Brain pericyte (primary cell): Measurements from ENCODE around the gene GSAP.

Source experiments
- DNase-seq: peaks from one replicate; pipeline ENCODE4 v3.0.0-alpha.2; 2012; ENCODE audit warnings: low read depth, low spot score

Gene GSAP

DNA sequence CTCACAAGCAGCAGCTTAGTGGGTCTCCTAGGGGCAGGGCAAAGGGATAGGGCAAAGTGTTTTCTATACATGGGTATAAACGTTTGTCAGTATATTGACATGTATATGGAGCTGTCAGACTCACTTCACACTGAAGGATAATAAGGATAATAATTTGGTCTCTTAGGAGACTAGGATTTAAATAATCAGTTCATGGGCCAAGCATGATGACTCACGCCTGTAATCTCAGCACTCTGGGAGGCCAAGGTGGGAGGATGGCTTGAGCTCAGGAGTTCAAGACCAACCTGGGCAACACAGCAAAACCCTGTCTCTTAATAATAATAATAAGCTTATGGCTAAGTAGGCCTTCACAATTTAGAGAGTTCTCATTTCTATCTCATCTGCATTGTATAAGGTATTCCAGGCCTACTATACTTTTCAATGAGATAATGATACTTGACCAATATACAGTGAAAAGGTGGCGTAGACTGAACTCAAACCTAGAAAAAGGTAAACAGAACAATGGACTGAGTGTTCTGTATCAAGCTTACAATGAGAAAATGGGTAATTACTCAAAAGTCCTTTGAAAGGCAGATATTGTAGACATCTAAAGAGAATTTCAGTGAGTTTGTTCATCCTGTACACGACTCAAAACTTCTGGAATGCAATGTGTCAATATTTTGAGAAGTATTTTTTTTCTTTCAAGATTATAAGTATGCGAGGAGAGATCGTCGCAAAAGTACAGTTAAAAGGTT lies 7.0 kb downstream of the GSAP start:
- DNase-seq: no peak

DNA sequence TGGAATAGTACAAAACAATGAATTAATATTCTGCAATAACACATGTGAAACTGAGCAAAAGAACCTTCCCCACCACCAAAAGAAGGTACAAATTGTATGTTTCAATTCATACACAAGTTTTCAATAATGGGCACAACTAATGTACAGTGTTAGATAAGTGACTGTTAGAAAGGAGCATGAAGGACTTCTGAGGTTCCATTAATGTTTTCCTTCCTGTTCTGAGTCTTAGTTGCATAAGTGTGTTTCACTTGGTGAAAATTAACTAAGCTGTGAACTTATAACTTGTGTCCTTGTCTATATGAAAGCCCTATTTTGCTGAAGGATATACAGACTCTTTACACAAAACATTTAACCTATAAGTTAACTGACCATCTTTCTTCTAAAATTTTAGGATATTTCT lies 8.2 kb downstream of the GSAP start:
- no peak for DNase-seq

DNA sequence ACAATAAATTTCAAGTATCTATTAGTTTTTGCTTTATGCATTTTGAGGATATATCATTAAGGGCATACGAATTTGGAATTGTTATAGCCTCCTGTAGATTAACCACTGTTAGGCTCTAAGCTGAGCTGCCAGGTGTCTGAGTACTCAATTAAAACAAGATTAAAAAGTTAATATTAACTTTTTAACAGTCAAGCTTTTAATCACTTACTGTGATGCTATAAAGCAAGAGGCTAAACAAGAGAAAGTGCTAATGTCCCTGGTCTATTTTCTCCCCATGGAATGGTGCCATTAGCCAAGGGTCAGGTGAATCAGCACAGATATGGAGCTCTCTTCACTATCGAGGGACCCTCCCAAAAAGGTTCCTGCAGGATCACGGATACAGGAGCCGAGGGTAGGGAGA lies 9.7 kb downstream of the GSAP start:
- no peak for DNase-seq

DNA sequence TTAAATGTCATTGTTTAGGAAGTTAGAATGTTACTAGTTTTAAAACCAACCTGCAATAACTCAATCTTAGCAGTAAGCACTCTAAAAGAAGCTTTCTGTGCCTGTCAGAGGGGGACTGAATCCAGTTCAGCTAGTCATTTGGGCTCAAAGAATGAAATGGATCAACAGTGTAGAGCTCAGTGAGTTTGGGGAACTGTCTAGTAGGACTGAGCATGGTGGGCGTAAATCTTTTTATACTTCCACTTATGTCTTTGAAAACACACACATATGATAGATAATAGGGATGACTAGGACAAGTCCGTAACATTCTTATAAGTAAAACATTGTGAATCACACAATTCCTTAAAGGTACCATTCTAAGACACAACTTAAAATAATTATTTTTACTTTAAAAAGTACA lies 11.5 kb downstream of the GSAP start:
- DNase-seq: no peak

DNA sequence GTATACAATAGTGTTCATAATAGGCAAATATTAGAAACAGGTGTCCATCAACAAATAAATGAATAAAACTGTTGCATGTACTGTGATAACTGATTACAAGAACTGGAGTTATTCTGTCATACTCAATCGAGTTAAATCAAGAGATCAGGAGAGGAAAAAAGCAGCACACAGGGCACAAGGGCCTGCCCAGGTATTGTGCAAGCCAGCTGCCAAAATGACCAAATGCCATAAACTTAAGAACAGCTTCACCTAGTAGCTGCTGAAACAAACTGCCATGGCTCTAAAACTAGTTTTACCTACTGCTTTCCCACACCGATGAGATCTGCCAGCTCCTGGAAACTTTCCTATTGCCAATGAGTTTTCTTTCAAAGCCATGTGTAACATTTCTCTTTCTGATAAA lies 12.2 kb downstream of the GSAP start:
- no peak for DNase-seq

DNA sequence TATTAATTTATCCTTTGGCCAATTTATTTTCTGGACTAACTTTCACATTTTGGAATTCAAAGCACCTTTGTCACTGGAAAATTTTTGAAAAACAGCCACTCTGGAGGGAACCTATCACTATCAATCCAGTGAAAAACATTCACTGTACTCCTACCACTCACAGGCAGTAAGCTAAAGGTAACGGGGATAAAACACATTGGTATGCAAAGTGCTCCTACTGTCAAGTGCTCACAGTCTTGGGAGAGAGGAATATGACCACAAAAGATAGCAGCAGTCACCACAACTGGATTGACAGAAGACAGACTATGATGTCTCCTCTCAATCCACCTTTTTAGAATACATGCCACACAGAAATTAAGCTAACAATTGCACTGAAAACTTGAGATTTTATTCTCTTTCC lies 13.3 kb downstream of the GSAP start:
- no peak for DNase-seq

DNA sequence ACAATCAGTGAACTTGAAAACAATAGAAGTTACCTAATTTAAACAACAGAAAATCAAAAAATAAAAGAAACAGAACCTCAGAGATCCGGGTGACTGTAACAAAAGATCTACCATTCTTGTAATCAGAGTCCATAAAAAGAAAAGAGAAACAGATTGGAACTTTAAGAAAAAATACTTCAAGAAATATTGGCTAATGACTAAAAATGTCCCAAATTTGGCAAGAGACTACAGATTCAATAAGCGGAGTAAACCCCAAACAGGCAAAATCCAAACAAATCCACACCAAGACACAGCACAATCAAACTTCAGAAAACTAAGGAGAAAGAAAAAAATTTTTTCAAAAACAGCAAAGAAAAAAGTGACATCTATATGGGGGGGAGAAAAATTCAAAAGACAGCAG lies 15.1 kb downstream of the GSAP start:
- DNase-seq: no peak

DNA sequence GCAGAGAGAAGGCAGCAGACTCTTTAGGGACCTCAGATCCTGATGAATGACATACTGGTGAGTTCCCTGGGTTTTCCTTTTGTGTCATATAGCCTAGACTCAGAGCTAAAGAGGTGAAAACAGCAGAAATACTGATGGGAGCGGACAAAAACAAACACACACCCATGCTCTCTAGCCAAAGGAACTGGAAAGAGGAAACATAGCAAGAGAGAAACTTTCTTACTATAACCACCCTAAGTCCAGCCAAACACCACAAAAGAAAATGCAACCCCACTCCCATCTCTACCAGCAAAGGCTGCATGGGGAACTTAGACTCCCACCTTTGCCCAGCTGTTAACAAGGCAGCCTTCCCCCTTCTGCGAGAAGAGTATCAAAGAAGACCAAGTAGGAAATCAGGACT lies 16.3 kb downstream of the GSAP start:
- DNase-seq: no peak

DNA sequence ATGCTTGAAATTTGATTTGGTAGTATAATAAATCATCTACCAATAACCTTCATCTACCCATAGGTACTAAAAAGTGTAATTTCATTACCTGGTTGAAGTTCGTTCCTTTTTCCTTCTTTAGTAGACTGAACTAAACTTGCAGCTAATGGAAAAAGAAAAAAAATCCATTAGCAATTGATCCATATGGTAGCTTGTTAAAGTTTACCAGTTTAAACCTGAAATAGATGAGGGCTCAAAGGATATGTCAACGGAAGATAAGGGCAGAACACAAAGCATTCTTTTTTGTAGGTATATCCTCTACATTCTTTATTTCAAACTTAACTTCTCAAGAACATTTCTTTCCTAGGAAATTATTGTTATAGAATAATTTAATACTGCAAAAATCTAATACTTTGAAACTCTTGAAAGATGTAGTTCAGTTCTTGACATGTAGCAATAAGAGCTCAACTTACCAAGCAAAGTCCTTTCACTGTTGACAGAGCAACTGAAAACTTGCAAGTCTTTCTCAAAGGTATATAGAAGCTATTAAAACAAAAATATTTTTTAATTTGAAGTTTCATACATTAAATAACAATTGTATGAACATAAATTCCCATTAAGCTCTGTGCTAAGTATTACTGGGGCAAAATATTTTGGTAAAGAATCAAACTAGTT lies 19.1 kb downstream of the GSAP start:
- no peak for DNase-seq

DNA sequence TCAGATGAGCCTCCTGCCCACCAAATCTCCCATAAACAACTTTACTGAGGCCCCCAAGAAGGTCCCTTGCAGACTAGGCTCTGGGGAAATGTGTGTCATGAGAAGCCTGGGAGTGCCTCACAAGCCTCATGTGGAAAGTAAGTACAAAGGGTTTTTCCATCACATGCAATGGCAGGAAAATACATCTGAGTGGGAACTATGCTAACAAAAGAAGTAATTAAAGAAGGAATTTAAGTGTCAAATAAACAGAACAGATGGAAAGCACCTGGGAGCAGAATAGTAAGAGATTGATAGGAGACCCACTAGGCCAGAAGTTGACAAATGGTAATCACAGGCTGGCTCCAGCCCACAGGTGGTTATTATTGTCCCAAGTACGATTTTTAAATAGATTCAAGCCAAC lies 20.5 kb downstream of the GSAP start:
- no peak for DNase-seq

DNA sequence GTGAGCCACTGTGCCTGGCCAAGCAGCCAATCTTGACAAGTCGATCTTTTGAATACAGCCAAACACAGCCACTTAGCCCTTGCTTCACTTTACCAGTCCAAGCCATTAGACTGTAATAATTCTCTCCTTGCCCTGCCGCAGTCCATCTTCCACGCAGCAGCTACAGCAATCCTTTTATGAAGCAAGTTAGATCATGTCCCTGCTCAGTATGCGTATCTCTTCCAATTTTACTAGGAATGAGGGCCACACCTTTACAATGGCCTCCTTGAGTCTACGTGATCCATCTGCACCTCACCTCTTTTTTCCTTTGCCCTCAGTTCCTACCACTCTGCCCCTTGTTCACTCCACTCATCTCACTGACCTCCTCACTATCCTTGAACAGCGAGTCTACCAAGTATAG lies 22.2 kb downstream of the GSAP start:
- DNase-seq: no peak

DNA sequence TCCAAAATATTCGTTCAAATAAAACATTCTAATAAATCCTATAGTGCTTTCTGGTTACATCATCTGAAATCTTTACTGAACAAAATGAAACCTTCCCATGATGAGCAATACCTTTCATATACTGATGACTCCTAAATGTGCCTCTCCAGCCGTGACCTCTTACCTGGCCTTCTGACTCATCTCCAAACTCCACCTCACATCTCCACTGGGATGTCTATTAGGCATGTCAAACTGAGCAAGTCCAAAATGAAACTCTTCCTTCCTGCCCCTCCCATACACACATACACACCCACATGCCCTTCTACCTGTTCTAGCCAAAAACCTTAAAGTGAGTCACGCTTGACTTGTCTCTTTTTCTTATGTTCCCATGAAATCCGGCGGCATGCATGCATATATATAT lies 22.9 kb downstream of the GSAP start:
- no peak for DNase-seq

DNA sequence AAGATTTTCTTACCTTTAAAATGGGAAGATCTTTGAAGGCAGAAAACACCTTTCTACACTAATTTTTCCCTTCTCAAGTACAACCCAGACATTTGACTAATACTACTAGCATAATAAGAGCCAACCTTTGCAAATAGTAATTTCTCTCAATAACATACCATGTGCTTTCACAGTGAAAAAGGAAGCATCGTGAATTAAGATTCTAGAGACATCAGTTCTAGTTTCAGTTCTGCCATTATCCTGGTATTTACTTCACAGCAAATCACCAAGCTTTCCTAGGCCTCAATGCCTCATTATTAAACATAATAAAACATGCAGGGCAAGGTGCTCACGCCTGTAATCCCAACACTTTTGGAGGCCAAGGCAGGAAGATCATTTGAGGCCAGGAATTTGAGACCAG lies 24.9 kb downstream of the GSAP start:
- no peak for DNase-seq

DNA sequence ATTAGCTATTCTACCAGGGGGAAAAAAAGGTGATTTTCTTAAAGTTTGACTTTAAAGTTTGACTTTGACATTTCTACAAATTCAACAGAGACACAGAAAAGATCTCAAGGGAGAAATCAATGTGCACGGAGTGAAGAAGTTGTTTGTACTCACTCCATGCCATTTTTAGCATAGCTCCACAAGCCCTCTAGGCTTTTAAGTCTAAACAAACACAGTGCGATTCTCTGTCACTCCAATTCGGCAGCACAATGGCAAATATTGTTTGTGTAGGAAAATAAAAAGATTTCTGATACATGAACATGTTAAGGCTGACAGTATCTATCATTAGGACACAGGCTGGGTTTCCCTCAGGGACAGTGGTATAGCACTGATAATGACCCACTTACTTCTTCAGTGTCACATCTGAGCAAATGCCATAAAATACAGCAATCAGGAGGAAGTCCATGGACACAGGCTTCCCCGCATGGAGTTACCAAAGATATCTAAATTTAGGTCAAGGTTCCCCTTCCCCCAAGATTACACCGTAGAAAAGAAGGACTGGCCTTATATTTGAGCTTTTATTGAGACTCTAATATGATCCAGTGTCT lies 28.0 kb downstream of the GSAP start:
- no peak for DNase-seq

DNA sequence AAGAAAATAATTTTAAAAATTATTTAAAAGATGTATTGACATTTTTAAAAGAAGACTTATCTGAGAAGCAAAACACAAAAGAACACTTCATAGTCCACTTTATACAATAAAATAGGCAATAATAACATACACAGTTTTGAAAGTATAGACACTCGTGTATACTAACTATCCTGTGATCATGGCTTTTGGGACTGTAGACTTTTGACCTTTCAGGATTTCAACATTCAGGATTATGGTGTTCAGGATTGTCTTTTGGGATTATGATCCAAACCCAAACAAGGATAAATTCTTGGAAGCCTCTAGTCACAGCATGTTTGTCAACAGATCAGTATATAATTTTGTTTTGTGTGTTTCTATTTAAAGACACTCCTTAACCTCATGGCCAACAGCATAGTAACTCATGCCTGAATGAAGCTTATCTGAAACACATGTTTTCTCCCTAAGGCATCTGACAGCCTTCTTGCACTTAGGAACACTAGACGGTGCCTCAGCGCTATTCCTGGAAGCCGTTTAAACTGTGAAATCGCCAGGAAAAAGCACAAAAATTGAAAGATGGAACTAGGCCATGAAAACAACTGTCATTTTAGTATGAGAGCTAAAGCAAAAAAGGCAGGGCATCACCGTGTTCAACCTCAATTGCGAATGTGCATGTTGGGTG lies 29.9 kb downstream of the GSAP start:
- DNase-seq: no peak

DNA sequence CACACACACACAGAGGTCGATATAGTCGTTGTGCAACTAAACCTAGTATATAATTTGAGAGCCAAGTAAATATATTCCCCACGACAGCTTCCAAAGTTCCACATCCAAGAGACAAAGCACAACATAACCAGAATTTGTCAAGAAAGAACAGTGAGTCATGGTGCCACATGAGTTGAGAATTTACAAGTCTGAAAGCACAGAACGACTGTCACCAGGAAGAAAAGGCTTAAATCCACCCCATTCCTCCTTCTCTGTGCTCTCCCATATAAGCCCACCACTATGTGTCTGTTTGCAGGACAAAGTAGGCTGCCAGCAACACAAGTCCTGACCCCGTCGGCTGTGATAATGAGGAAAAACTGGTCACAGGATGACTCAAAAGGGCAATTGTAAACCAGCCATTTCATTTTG lies 32.8 kb downstream of the GSAP start:
- no peak for DNase-seq

DNA sequence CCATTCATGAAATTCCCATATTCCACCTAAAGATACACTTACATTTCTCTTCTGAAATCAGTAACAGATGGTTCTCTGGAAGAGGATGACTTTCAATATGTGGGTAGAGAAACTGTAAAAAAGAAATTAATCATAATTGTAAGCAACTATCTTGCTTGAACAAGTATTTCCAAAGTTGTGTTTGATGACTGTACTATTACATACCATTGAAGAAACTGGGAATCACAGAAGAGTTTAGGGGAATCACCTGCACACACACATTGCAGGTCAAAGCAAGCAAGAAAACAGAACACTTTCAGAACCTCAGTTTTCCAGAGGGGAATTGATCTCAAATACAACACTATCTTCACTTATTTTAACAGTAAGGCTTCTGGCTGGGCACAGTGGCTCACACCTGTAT lies 33.6 kb downstream of the GSAP start:
- DNase-seq: no peak

DNA sequence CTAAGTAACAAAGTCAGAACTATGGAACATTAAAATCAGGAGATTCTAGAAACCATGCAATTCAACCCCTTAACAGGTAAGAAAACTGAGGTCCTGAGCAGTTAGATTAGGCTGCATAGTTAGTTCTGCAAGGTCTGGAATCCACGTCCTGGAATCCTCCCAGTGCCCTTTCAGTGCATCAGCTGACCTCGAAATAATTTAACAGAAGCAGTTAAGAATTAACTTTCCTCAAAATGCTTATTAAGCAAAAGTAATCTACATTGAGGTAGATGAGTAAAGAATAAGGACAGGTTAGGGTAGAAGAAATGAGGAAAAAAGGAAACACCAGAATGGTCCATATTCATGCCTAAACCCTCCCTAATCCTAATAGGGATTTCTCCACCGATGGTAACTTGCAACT lies 37.6 kb downstream of the GSAP start:
- DNase-seq: no peak

DNA sequence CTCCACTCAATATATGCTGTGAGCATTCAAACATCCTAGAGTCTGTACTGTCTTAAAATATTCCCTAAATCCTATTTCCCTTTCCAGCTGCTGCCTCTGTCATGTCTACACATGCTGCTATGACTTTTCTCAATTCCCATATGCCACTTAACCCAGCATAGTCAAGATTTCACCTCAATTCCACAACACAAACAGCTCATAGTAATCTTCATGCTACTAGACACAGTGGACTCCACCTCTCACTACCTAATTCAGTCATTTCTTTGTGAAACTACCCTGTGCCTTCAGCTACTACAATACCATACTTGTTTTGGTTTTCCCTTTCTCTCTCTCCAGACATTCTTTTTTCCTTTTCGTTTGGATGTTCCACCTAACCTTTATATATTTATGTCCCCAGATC lies 45.5 kb downstream of the GSAP start:
- no peak for DNase-seq

DNA sequence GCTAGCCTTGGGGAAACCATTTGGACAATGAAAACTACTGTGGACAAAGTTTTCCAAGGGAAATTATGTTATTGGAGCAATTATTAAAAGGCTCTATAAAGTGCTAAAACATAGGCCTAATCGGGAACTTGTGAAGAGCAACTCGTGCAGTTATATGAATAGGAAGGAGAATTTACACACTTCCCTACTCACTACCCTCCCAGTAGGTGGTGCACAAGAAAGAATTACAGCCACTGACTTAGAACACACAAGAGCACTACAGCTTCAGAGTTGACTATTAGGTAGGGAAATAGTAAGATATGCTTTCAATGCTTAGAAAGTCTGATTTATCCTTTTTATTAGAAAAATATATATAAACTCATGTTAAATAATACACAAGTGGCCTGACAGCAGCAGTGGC lies 47.2 kb downstream of the GSAP start:
- no peak for DNase-seq

DNA sequence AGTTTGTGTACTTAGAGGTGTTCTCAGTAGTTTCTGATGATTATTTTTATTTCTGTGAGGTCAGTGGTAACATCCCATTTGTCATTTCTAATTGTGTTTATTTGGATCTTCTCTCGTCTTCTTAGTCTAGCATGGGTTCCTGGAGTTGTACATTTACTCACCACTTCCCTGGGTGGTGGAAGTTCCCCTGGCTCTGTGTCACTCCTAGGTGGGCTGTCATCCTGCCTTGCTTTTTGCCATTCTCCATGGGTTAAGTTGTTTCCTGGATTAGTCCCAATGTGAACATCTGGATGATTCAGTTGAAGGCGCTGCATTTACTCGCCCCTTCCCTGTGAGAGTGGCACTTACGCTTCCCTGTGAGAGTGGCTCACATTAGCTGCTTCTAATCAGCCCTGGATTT lies 48.2 kb downstream of the GSAP start:
- no peak for DNase-seq

DNA sequence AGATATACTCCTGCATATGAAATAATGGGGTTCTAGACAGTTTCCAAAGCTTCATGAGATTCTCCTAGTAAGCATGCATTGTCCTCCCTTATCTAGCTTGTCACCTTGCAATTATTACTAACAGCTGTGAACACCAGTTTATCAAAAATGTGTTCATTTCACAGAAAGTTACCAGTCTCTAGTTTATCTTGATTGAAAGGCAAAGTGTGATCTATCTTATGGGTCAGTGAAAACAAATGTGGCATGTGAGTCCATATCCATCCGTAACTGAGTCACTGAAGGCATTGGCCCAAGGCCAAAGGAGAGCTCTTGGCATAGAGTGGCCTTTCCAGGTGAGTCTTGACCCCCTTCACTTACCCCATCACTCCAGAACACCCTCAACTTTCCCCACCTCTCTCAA lies 53.2 kb downstream of the GSAP start:
- no peak for DNase-seq

DNA sequence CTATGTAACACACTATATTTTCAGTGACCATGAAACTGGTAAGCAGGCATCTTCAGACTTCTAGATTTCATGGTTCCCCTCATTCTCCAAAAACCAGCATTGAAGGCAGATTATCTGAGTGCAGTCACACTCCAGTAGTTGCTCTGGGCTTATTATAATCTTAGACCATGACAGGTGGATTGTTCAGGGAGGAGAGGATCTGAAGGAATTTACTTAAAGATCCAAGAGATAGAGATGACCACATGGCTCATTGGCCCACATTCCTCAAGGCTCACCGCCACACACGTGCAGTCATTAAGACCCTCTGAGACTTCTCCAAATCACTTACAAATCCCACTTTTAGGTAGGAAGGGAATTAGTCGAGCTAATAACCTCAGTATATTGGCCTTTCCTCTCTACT lies 55.2 kb downstream of the GSAP start:
- no peak for DNase-seq
